HG03565 (cell line): ENCODE results near the gene SPATA45.
A peak's percentile ranks its signal among the peaks of the same experiment; 100 is the strongest.

Source experiments
- ATAC-seq: cut with Tn5 transposase; IDR thresholded peaks from one replicate; pipeline ENCODE4 v1.9.1; 2021; ENCODE audit warnings: mild to moderate bottlenecking, moderate library complexity; ENCODE audit not compliant: unreplicated experiment

SPATA45 gene

DNA sequence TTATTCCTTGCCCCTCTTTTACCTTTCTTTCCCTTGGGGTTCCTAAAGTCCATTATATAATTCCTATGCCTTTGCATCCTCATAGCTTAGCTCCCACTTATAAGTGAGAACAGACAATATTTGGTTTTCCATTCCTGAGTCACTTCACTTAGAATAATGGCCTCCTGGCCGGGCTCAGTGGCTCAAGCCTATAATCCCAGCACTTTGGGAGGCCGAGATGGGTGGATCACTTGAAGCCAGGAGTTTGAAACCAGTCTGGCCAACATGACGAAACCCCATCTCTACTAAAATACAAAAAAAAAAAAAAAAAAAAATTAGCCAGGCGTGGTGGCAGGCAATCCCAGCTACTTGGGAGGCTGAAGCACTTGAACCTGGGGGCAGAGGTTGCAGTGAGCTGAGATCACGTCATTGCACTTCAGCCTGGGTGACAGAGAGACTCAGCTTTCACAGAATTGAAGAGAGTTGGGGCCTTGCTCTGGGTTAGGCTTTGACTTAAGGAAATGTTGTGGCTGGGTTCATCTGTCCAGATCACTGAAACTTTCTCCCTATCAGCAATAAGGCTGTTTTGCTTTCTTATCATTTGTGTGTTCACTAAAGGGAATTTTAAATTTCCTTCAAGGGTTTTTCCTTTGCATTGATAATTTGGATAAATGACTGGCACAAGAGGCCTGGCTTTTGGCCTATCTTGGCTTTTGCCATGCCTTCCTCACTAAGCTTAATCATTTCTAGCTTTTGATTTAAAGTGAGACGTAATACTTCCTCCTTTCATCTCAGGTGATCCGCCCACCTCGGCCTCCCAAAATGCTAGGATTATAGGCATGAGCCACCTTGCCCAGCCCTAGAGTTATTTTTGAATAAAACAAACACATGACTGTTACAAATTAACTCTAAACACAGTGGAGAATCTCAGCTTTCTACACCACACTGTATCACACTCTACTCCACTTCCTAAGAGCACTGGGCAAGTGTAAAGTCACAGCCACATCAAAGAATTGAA, 13.9 kb downstream of the SPATA45 start:
- ATAC-seq = peak; percentile 66

GRCh38 chr1:212828395-212828794, 19.1 kb downstream of the SPATA45 start:
- no peak for ATAC-seq

- ATAC-seq = no peak
Observed at GRCh38 chr1:212827831-212828278, 19.6 kb downstream of the SPATA45 start.

GRCh38 chr1:212827171-212827776, 20.2 kb downstream of the SPATA45 start:
- ATAC-seq = no peak

DNA sequence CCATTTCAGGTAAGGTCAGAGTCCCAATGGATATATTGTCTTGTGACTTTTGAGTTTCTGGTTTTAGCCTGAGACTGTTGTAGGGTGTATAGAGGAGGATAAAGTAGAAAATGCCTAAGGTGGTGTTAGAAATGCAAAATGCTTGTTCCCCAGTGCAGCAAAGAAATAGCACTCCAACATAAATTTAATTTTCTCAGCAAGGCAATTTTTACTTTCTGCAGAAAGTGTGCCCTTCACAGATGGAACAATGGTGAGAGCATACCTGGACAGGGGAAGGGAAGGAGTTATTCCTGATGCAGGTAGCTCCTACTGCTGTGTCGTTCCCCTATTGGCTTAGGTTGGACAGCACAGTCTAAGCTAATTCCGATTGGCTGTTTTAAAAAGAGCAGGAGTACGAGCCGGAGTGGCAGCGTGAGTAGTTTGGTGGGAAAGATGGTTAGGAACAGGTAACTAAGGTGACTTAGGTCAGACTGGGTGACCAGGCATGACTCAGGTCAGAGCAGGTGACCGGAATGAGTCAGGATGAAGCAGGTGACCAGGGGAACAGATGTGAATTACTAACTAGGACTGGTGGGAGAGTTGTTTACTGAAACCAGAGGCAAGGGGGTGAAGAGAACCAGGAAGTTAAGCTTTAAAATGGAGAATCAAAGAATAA, 21.5 kb downstream of the SPATA45 start:
- ATAC-seq = no peak

DNA sequence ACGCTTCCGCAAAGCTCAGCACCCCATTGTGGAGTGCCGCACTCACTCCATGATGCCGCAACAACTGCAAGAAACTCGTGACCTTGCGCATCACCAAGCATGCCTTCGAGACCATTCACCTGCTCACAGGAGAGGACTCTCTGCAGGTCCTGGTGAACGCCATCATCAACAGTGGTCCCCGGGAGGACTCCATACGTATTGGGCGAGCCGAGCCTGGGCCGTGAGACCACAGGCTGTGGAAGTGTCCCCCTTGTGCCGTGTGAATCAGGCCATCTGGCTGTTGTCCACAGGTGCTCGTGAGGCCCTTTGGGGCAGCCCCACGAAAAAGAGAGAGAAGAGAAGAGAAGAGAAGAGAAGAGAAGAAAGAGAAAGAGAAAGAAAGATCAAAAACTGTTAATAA, 23.2 kb downstream of the SPATA45 start:
- ATAC-seq = no peak

GRCh38 chr1:212822956-212823355, 24.5 kb downstream of the SPATA45 start:
- no peak for ATAC-seq

GRCh38 chr1:212820969-212821368, 26.5 kb downstream of the SPATA45 start:
- ATAC-seq = no peak

DNA sequence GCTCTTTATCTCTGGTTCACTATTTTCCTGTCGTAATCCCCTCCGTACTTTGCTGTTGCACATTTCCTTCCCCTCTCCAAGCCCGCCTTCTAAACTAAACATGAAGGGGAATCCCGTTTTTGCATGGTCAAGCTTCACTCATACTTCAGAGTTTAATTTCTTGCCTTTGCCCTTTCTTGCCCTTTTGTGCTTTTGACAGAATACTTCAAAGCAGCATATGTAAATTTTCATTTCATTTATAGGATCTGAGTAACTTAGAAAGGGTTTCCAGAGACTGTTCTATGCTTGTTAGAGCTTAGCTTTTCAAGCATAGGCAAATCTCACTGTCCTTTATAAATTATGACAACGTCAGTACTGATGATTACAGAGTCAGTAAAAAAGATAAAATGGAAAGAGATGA, 27.7 kb downstream of the SPATA45 start:
- ATAC-seq = peak; percentile 72

DNA sequence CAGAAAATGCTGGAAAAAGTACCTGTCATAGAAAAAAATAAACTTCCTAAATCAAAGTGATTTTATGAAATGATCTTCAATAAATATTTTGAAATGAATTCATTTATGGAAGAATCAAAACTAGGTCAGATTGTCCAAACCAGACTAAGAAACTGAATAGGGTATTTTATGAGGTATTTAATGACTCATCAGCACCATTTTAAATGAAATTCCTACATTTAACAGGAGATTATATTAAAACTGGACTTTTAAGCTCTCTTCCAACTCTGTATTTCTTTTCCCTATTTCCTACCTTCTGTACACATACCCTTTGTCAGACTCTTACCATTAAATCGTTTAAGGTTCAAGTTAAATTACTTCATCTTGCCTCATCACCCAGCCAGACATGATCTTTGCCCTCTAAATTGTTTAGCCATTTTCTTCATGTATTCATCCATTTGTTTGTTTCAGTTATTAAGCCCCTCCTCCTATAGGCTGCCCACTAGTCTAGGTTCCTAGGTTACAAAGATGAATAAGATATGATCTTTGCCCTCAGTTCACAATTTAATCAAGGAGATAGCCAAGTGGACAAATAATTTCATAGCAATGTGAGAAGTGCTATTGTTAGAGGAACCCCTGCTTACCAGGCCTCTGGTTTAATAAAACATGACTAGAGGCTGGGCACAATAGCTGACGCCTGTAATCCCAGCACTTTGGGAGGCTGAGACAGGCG, 30.7 kb downstream of the SPATA45 start:
- no peak for ATAC-seq

DNA sequence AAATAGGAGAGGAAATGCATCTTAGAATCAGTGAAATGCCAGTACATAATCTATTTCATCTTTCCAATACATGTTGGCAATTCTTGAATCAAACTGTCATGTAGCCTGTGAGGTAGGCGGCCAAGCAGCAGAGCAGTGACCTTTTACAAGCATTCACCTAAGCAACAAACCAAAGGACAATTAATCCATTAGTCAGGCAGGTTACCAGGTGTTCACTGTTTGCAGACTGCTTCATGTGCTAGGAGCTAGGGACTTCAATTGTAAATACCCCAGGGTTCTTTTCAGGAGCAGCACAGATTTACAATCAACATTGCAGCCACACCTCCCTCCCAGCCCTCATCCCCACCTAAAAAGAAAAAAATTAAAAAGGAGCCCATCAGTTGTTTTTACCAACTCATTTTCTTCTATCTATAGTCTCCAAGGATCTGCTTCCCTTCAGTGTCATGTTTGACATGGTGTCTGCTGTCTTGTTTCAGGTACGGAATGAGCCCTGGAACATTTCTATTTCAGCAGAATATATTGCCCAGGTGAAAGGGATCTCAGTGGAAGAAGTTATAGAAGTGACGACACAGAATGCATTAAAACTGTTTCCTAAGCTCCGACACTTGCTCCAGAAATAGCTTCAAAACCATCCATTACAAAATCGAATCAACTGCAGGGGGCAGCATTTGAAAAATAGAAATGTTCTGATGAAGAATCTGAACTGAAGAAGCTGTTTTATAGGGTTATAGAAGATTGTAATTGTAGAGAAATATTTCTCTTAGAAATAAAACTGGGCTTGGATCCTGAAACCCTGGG, 32.7 kb downstream of the SPATA45 start:
- ATAC-seq = no peak

- ATAC-seq = no peak
Observed at GRCh38 chr1:212805767-212806166, 41.7 kb downstream of the SPATA45 start.

DNA sequence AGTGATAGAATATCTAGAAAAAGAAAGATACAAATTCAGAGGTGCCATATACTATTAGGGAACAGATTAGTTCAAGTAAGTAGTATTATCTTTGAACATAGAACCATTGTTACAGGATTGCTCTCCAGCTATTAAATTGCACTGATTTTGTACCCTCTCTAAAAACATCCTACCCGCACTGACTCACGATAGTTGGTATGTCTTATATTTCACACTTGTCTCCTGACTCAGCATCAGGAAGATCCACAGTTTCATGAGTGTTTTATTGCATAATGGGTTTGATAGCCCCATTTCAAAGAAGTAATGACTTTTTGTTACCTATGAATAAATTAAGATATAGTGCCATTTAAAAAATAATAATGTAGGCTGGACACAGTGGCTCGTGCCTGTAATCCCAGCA, 49.8 kb downstream of the SPATA45 start:
- ATAC-seq = no peak

- ATAC-seq = peak; percentile 78
Observed at GRCh38 chr1:212794561-212795014, 52.9 kb downstream of the SPATA45 start.

- no peak for ATAC-seq
Observed at GRCh38 chr1:212792396-212792908, 55.0 kb downstream of the SPATA45 start.

DNA sequence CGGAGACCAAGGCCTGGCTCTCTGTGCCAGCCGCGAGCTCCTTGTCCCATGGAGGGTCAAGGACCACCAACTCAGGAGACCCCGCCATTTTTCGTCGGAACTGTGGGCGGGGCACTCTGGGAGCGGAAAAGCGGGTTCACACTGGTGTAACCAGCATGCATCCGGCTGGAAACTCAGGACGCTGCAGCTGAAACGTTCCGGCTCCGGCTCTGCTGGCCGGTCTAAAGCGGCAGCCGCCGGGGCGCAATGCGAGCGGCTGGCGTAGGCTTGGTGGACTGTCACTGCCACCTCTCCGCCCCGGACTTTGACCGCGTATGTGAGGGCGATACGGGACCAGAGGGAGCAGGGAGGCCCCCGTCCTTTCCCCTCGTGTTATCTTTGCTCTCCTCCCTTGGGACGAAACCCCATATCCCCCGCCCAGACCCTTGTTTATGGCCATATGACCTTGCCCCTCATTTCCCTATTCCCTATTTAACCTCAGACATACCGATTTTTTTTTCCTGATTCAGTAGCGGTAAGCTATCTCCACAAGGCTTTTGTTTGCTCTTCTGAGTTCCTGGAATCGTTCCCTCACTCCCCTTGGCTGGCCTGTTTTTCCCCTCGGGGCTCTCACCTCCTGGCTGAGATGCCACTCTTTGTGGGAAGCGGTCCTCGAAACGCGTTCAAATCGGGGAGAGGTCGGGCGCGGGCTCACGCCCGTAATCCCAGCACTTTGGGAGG, 55.6 kb downstream of the SPATA45 start, which contains the start of the genes NSL1 and TATDN3:
TSS of gene NSL1 (minus strand) at position 102 of the 720 bp plus-strand sequence. CDS start at position 88, 14 bp downstream.
TSS of gene TATDN3 (plus strand) at position 219 of the 720 bp plus-strand sequence. CDS start at position 247, 28 bp downstream.
- peak; percentile 66 for ATAC-seq

DNA sequence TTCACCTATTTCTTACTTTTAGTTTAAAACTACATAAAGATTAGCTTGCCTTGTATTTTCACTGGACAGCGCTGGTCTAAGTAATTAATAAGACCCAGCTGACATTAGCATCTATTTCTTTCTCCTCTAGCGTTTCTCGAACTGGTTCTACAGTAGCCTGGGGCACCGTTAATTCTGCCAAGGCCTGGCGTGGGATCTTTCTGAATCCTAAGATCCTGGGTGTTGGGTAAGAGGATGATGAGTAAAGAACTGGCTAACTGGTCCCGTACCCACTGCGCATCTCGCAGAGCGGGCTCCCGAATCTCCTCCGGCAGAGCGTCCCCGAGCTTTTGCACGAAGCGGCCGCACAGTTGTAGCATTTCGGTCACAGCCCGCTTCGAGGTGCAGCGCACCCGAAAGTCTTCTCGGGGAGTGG, 56.2 kb downstream of the SPATA45 start:
- ATAC-seq = peak; percentile 26

DNA sequence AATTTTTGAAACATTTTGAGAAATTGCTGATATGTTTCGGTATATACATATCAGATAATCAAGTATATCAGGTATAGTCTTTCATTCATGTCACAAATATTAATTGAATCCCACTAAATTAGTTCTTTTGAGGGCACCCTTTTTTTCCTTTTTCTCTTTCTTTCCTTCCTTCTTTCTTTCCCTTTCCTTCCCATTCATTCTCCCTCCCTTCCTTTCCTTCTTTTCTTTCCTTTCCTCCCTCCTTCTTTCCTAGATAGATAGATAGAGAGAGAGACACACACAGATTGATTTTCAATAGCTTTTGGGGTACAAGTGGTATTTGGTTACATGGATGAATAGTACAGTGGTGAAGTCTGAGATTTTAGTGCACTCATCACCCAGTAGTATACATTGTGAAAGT, 61.6 kb downstream of the SPATA45 start:
- no peak for ATAC-seq

DNA sequence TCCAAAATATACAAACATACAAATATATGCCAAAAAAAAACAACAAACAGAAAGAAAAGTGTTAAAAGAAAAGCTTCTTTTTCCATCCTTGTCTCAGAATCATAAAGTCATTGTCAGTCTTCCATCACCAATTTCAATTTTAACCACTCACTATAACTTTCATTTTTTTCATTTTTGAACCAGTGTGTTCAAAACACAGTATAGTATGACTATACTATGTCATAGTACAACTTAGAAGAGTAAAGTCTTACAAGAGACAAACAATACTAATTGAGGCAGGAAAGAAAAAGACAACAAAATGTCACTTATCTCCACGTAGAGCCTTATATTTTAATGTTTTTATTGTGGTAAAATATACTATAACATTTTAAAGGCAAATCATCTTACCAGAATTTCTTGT, 63.5 kb downstream of the SPATA45 start:
- no peak for ATAC-seq
